ENCODE results near the gene SWI5.

SWI5 gene

GRCh38 chr9:128243215-128244018 lies 32.7 kb upstream of the SWI5 start:
- Histone ChIP-seq H3K4me3 (IDR thresholded peaks at IDR 0.05; ENCODE audit: insufficient read depth, low read depth, low read length) (no peak overlapping the region), H3K9ac (no peak overlapping the region), H3K4me2 (no peak overlapping the region), H4K20me1 (ENCODE audit: insufficient read depth) (no peaks in the 10 kb centered on the region), H3K4me1 (ENCODE audit: low read depth, poor library complexity, severe bottlenecking) (no peaks in the 10 kb centered on the region), H3K27me3 (ENCODE audit: insufficient read depth, low read depth) (peaks cover 31% of the 10 kb centered on the region), H3K27ac (no peak overlapping the region), H3K36me3 (ENCODE audit: insufficient read depth) (no peaks in the 10 kb centered on the region), H2AFZ (ENCODE audit: low read depth) (no peak overlapping the region), H3K79me2 (ENCODE audit: insufficient read depth, low read depth) (no peaks in the 10 kb centered on the region)
- TF ChIP-seq CTCF (conservative IDR thresholded peaks at IDR 0.05; ENCODE audit: low read depth, low read length) = no peak

GRCh38 chr9:128244091-128244836 lies 31.8 kb upstream of the SWI5 start:
- no peak overlapping the region for H2AFZ ChIP-seq (ENCODE audit: low read depth)
- no peak overlapping the region for H3K4me3 ChIP-seq (IDR thresholded peaks at IDR 0.05; ENCODE audit: insufficient read depth, low read depth, low read length)
- H4K20me1 ChIP-seq (ENCODE audit: insufficient read depth) = no peaks in the 10 kb centered on the region
- H3K27me3 ChIP-seq (ENCODE audit: insufficient read depth, low read depth) = peaks cover 35% of the 10 kb centered on the region
- H3K9ac ChIP-seq = no peak overlapping the region
- no peak overlapping the region for H3K4me2 ChIP-seq
- no peaks in the 10 kb centered on the region for H3K36me3 ChIP-seq (ENCODE audit: insufficient read depth)
- H3K79me2 ChIP-seq (ENCODE audit: insufficient read depth, low read depth) = no peaks in the 10 kb centered on the region
- no peak for TF ChIP-seq CTCF (conservative IDR thresholded peaks at IDR 0.05; ENCODE audit: low read depth, low read length)
- H3K4me1 ChIP-seq (ENCODE audit: low read depth, poor library complexity, severe bottlenecking) = no peaks in the 10 kb centered on the region
- H3K27ac ChIP-seq = no peak overlapping the region

GRCh38 chr9:128244837-128245231 lies 31.2 kb upstream of the SWI5 start:
- TF ChIP-seq CTCF (conservative IDR thresholded peaks at IDR 0.05; ENCODE audit: low read depth, low read length) = no peak
- Histone ChIP-seq H3K4me3 (IDR thresholded peaks at IDR 0.05; ENCODE audit: insufficient read depth, low read depth, low read length) (no peak overlapping the region), H3K36me3 (ENCODE audit: insufficient read depth) (no peaks in the 10 kb centered on the region), H3K27ac (no peak overlapping the region), H3K4me1 (ENCODE audit: low read depth, poor library complexity, severe bottlenecking) (peaks cover 5% of the 10 kb centered on the region), H3K9ac (no peak overlapping the region), H3K79me2 (ENCODE audit: insufficient read depth, low read depth) (no peaks in the 10 kb centered on the region), H3K4me2 (no peak overlapping the region), H4K20me1 (ENCODE audit: insufficient read depth) (no peaks in the 10 kb centered on the region), H3K27me3 (ENCODE audit: insufficient read depth, low read depth) (peaks cover 39% of the 10 kb centered on the region), H2AFZ (ENCODE audit: low read depth) (no peak overlapping the region)

GRCh38 chr9:128245421-128246151 lies 30.5 kb upstream of the SWI5 start:
- Histone ChIP-seq H3K9ac (no peak overlapping the region), H3K4me1 (ENCODE audit: low read depth, poor library complexity, severe bottlenecking) (peaks cover 5% of the 10 kb centered on the region), H3K4me3 (IDR thresholded peaks at IDR 0.05; ENCODE audit: insufficient read depth, low read depth, low read length) (no peak overlapping the region)

More at GRCh38 chr9:128245421-128246151, 30.5 kb upstream of the SWI5 start:
- no peaks in the 10 kb centered on the region for H4K20me1 ChIP-seq (ENCODE audit: insufficient read depth)
- H2AFZ ChIP-seq (ENCODE audit: low read depth) = no peak overlapping the region
- H3K27ac ChIP-seq = no peak overlapping the region
- H3K4me2 ChIP-seq = no peak overlapping the region
- no peak for TF ChIP-seq CTCF (conservative IDR thresholded peaks at IDR 0.05; ENCODE audit: low read depth, low read length)
- peaks cover 39% of the 10 kb centered on the region for H3K27me3 ChIP-seq (ENCODE audit: insufficient read depth, low read depth)
- no peaks in the 10 kb centered on the region for H3K36me3 ChIP-seq (ENCODE audit: insufficient read depth)
- H3K79me2 ChIP-seq (ENCODE audit: insufficient read depth, low read depth) = no peaks in the 10 kb centered on the region
